ENCODE results near the gene DHRSX.

The DHRSX gene

GRCh38 chrX:2410279-2411020 lies 90.3 kb downstream of the DHRSX start:
- Histone ChIP-seq H3K36me3 (ENCODE audit: control insufficient read depth, insufficient read depth, low read length) (peaks cover 5% of the 10 kb centered on the region), H3K27me3 (replicated peaks; ENCODE audit: control insufficient read depth, insufficient read depth, low read length) (no peaks in the 10 kb centered on the region), H3K4me3 (replicated peaks; ENCODE audit: low read depth, low read length) (no peak overlapping the region)
- no peak for TF ChIP-seq CTCF (IDR thresholded peaks at IDR 0.05; ENCODE audit: insufficient read depth, low read length, poor library complexity, severe bottlenecking)
- no peak for DNase-seq (ENCODE audit: extremely low read depth, insufficient read length)

GRCh38 chrX:2409796-2410195 lies 91.0 kb downstream of the DHRSX start:
- no peak for TF ChIP-seq CTCF (IDR thresholded peaks at IDR 0.05; ENCODE audit: insufficient read depth, low read length, poor library complexity, severe bottlenecking)

GRCh38 chrX:2408856-2409255 lies 91.9 kb downstream of the DHRSX start:
- no peak for TF ChIP-seq CTCF (IDR thresholded peaks at IDR 0.05; ENCODE audit: insufficient read depth, low read length, poor library complexity, severe bottlenecking)
- no peaks in the 10 kb centered on the region for H3K27me3 ChIP-seq (replicated peaks; ENCODE audit: control insufficient read depth, insufficient read depth, low read length)
- peaks cover 5% of the 10 kb centered on the region for H3K36me3 ChIP-seq (ENCODE audit: control insufficient read depth, insufficient read depth, low read length)
- DNase-seq (ENCODE audit: extremely low read depth, insufficient read length): no peak
- no peak overlapping the region for H3K4me3 ChIP-seq (replicated peaks; ENCODE audit: low read depth, low read length)

More at GRCh38 chrX:2409796-2410195, 91.0 kb downstream of the DHRSX start:
- Histone ChIP-seq H3K4me3 (replicated peaks; ENCODE audit: low read depth, low read length) (no peak overlapping the region), H3K36me3 (ENCODE audit: control insufficient read depth, insufficient read depth, low read length) (peaks cover 5% of the 10 kb centered on the region), H3K27me3 (replicated peaks; ENCODE audit: control insufficient read depth, insufficient read depth, low read length) (no peaks in the 10 kb centered on the region)
- DNase-seq (ENCODE audit: extremely low read depth, insufficient read length): no peak

DNA sequence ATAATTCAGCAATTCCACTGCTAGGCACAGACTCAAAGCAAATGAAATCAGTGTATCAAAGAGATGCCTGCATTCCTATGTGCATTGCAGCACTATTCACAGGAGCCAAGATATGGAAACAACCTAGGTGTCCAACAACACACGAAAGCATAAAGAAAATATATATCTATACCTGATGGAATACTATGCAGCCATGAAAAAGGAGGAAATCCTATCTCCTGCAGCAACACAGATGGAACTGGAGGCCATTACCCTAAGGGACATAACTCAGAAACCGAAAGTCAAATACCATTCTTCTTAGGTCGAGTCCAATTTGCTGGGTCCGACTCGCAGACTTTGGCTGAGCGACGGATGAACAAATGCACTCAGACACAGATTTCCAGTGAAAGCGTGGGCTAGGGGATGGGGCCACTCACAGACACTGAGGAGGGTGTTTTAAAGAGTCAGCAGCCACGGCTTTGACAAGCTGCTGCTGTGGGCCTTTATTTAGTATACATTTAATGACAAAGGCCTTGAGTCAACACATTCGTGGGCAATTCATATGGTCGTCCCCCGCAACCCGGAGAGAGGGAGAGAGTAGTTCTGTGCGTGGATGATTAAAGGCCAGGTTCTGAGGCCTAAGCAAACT lies 93.8 kb downstream of the DHRSX start:
- Histone ChIP-seq H3K4me3 (replicated peaks; ENCODE audit: low read depth, low read length) (no peak overlapping the region), H3K27me3 (replicated peaks; ENCODE audit: control insufficient read depth, insufficient read depth, low read length) (no peaks in the 10 kb centered on the region), H3K36me3 (ENCODE audit: control insufficient read depth, insufficient read depth, low read length) (peaks cover 6% of the 10 kb centered on the region)
- DNase-seq (ENCODE audit: extremely low read depth, insufficient read length): no peak
- no peak for TF ChIP-seq CTCF (IDR thresholded peaks at IDR 0.05; ENCODE audit: insufficient read depth, low read length, poor library complexity, severe bottlenecking)

GRCh38 chrX:2404776-2405175 lies 96.0 kb downstream of the DHRSX start:
- peaks cover 6% of the 10 kb centered on the region for H3K36me3 ChIP-seq (ENCODE audit: control insufficient read depth, insufficient read depth, low read length)
- TF ChIP-seq CTCF (IDR thresholded peaks at IDR 0.05; ENCODE audit: insufficient read depth, low read length, poor library complexity, severe bottlenecking): no peak
- H3K27me3 ChIP-seq (replicated peaks; ENCODE audit: control insufficient read depth, insufficient read depth, low read length): no peaks in the 10 kb centered on the region
- no peak overlapping the region for H3K4me3 ChIP-seq (replicated peaks; ENCODE audit: low read depth, low read length)
- no peak for DNase-seq (ENCODE audit: extremely low read depth, insufficient read length)
